Stimulated activated CD4-positive, alpha-beta T cell treated with anti-CD3 and anti-CD28 coated beads, Interleukin-15, amount 100 ng/mL, for 1 hour (primary cell): ENCODE measurements around the gene NFATC3.
"Not testable (repeated sequence)": the region's sequence is repeated elsewhere in the genome, so short reads cannot be mapped to it uniquely, and the experiment has no call there.

Source experiments
- DNase-seq, 2 donors: peaks; one replicate each; pipeline ENCODE4 v3.0.0-alpha.2; 2020; ENCODE audit warnings: low read depth in 1 of 2, low spot score in 1 of 2

Gene NFATC3

GRCh38 chr16:68115851-68116250 is 30.7 kb downstream of the NFATC3 start:
- no peak for DNase-seq

GRCh38 chr16:68116256-68116867 is 31.2 kb downstream of the NFATC3 start:
- no peak for DNase-seq

- no peak for DNase-seq
Observed at GRCh38 chr16:68117884-68118283, 32.7 kb downstream of the NFATC3 start.

GRCh38 chr16:68118954-68119353 is 33.8 kb downstream of the NFATC3 start:
- DNase-seq, result not testable (repeated sequence)

GRCh38 chr16:68120496-68120895 is 35.3 kb downstream of the NFATC3 start:
- not testable (repeated sequence) for DNase-seq

- DNase-seq, result no peak
Observed at GRCh38 chr16:68126395-68126794, 41.2 kb downstream of the NFATC3 start.

GRCh38 chr16:68128577-68129305 is 43.6 kb downstream of the NFATC3 start:
- no peak for DNase-seq

DNA sequence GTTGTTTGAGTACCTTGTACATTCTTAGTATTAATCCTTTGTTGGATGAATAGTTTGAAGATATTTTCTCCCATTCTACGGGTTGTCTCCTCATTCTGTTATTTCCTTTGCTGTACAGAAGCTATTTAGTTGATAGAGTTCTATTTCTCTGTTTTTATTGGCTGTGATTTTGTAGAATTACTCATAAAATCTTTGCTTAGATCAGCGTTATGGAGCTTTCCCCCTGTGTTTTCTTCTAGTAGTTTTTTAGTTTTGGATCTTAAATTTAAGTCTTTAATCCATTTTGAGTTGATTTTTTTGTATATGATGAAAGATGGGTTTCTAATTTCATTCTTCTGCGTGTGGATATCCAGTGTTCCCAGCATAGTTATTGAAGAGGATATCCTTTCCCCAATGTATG is 45.4 kb downstream of the NFATC3 start:
- DNase-seq, result no peak

DNA sequence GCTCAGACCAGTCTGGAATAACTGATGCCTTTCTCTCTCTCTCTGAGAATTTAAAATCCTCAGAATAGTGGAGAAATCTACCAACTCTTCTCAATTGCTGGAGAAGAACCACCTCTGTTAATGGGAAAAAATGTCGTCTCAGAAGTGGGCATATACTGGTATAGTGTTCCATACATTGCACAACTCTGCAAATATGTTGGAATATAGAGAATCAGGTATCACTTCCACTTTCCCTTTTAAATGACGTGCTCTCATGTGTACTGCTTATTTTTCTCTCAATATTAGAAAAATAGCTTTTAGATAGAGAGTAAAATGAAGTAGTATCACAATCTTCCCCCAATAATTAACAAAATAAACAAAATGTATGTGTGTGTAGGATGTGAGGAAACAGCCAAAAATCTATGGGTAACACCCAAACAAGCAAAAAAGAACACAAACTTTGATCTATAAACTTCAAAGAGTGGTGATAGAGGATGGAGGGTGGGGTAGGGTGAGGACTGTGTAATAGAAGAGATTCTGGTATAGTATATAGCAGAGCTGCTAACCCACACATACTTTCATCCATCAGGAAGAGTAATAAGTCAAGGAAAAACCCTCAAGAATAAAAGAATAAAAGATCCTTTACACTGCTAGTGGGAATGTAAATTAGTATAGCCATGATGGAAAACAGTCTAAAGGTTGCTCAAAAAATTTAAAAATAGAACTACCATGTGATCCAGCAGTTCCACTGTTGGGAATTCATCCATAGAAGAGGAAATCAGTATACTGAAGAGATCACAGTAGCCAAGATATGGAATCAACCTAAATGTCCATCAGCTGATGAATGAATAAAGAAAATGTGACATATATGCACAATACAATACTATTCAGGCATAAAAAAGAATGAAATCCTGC is 46.9 kb downstream of the NFATC3 start:
- no peak for DNase-seq

DNA sequence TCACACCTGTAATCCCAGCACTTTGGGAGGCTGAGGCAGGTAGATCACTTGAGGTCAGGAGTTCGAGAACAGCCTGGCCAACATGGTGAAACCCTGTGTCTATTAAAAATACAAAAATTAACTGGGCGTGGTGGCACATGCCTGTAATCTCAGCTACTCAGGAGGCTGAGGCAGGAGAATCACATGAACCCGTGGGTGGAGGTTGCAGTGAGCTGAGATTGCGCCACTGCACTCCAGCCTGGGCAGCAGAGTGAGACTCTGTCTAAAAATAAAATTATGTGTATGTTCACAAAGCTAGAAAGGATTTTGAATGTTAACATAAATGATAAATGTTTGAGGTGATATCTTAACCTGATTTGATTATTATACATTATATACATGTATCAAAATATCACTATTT is 47.8 kb downstream of the NFATC3 start:
- not testable (repeated sequence) for DNase-seq

- no peak for DNase-seq
Observed at GRCh38 chr16:68134644-68135043, 49.5 kb downstream of the NFATC3 start.

- DNase-seq, result no peak
Observed at GRCh38 chr16:68136515-68136914, 51.3 kb downstream of the NFATC3 start.

DNA sequence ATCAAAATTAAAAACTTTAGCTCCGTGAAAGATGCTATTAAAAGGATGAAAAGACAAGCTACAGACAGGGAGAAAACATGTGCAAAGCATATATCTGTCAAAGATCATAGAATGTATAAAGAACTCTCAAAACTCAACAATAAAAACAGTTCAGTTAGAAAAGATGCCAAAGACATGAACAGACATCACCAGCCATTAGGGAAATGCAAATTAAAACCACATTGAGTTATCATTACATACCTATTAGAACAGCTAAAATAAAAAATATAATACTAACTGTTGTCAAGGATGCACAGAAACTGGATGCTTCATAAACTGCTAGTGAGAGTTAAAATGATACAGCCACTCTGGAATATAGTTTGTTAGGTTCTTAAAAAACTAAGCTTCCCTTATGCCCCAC is 58.8 kb downstream of the NFATC3 start:
- no peak for DNase-seq

DNA sequence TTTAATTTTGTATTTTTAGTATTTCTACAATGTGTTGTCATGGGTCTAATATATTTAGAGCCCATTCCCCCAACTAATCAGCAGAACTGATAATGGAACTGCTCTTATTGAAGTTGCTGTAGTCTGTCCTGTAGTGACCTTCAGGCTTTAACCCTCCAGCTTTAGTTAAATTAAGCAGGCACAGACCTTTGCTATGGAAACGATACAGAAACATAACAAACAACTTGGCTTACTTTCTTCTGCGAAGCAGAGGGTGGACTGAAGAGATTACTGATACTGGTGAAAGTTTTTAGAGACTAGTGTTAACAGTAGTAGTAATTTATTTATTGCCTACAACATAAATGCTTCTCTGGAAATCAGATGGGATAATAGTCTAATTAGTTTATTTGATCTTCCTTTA is 61.4 kb downstream of the NFATC3 start:
- no peak for DNase-seq

DNA sequence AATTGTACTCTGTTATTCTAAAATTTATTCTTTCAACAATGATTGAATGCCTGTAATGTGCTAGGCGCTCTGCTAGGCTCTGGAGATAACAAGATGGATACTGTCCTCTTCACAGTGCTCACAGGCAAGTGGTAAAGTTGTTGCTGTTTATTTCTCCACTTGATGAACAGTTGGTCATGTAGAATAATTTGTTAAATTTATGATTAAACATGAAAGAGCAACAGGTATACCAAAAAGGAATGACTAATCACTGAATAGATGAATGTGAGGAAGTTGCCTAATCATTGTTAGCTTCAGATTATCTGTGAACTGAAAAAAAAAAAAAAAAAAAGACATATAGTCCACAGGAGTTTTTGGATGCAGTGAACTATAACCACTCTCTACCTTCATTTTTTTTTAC is 62.3 kb downstream of the NFATC3 start:
- no peak for DNase-seq

DNA sequence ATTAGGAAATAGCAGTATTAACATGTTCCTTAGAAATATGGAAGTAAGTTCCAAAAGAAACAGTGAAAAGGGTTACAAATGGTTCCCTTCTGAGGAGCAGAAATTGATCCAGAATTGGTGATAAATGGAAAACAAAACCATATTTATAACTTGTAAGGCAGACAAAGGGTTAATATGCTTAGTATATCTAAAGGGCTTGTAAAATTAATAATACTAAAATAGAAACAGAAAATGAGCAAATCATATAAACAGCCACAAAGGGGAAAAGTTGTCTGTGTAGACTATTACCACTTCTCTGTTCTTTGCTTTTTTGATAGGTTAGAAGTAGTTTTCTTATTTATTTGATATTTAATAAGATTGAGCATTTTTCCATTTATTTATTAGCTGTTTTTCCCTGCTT is 64.4 kb downstream of the NFATC3 start:
- no peak for DNase-seq

GRCh38 chr16:68155425-68155824 is 70.3 kb downstream of the NFATC3 start:
- DNase-seq, result no peak

GRCh38 chr16:68162413-68162812 is 77.2 kb downstream of the NFATC3 start:
- DNase-seq, result no peak

- not testable (repeated sequence) for DNase-seq
Observed at GRCh38 chr16:68163275-68163674, 78.1 kb downstream of the NFATC3 start.

DNA sequence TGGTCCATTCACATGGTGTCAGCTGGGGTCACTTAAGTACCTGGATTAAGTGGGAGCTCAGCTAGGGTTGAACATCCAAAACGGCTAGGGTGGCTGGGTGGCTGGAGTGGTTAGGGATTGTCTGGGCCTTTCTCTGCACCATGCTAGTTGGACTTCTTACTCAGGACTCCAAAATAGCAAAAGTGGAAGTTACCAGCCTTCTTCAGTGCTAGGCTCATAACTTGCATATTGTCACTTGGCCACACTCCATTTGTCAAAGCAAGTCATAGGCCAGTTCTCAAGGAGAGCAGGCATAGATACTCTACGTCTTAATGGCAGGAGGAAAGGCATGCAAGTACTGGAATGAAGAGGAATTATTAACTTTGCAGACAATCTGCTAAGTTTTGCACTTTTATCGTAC is 81.1 kb downstream of the NFATC3 start:
- DNase-seq, result no peak

- DNase-seq, result no peak
Observed at GRCh38 chr16:68179196-68179795, 94.1 kb downstream of the NFATC3 start.

DNA sequence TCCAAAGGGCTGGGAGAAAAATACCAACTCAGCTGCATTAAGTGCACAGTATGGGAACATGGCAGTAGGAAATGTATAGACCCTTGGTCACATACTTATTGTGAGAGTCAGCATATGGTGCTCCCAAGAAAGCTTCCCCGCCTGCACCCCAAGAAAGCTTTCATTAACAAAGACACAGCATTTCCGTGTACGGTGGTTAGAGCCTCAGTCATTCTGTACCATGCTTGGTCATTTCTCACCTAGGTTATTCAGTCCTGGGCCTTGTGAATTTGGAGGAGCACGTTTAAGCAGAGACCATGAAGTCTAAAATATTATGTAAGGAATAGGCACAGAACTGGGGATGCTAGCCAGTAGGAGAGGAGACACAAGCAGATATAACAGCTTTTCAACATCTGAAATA is 94.7 kb downstream of the NFATC3 start:
- DNase-seq, result no peak
